ENCODE measurements around the gene PRSS16. TPM values are rescaled to one million over a fixed set of nuclear protein-coding genes. Genes with fewer than 3 reads are reported as not detected.
"Not testable (repeated sequence)": the region's sequence is repeated elsewhere in the genome, so short reads cannot be mapped to it uniquely, and the experiment has no call there.

PRSS16 gene
- total and polyA plus RNA-seq, 7 experiments from 2014 or later = 0.40 to 2.0 (median 0.72) TPM; not detected in 1

- H3K27ac Mint-ChIP-seq = no peak overlapping the region
- Histone ChIP-seq H3K36me3 (ENCODE audit: control insufficient read depth in 2 of 3, insufficient read depth in 3 of 3, low read length in 3 of 3) (no peaks in the 10 kb centered on the region), H3K27me3 (ENCODE audit: control insufficient read depth in 2 of 2, insufficient read depth in 2 of 2, low read length in 2 of 2) (peaks cover 0 to 28% of the 10 kb centered on the region in 2 donors), H3K4me1 (ENCODE audit: control insufficient read depth in 2 of 2, insufficient read depth in 2 of 2, low read length in 2 of 2) (peaks cover 0 to 9% of the 10 kb centered on the region in 2 donors), H3K9me3 (ENCODE audit: control insufficient read depth in 2 of 3, low read length in 3 of 3) (no peaks in the 10 kb centered on the region), H3K4me3 (ENCODE audit: low read length) (no peak overlapping the region), H3K27ac (ENCODE audit: low read depth, low read length) (no peak overlapping the region)
- ChIA-PET POLR2A (interaction anchor here (0.6 kb wide), 1 partner anchor 453 kb away, joined by 3 read pairs; no protein-coding TSS in a partner anchor), CTCF (no interaction called here)
- ATAC-seq (no peak), DNase-seq (no peak)
- H3K27me3 Mint-ChIP-seq = peaks cover 40 to 84% (median 75%) of the 10 kb centered on the region in 5 donors
- H3K36me3 Mint-ChIP-seq = peaks cover 0 to 1% (median 0%) of the 10 kb centered on the region in 5 donors
- H3K9me3 Mint-ChIP-seq = peaks cover 0 to 27% (median 4%) of the 10 kb centered on the region in 11 donors
- H3K4me1 Mint-ChIP-seq = peaks cover 0 to 20% (median 6%) of the 10 kb centered on the region in 7 donors
- H3K4me3 Mint-ChIP-seq = no peak overlapping the region
- intact Hi-C loops (cut with micrococcal nuclease) = no loop called here
These were observed 37.7 kb upstream of the PRSS16 start for GRCh38 chr6:27209659-27210269.

GRCh38 chr6:27213091-27213517 is 34.4 kb upstream of the PRSS16 start:
- intact Hi-C loops (cut with micrococcal nuclease); H3K27ac ChIP-seq (ENCODE audit: low read depth, low read length); H3K9me3 ChIP-seq (ENCODE audit: control insufficient read depth in 2 of 3, low read length in 3 of 3); POLR2A ChIA-PET; H3K27me3 ChIP-seq (ENCODE audit: control insufficient read depth in 2 of 2, insufficient read depth in 2 of 2, low read length in 2 of 2); H3K4me3 ChIP-seq (ENCODE audit: low read length); H3K36me3 Mint-ChIP-seq; H3K4me1 ChIP-seq (ENCODE audit: control insufficient read depth in 2 of 2, insufficient read depth in 2 of 2, low read length in 2 of 2); H3K27ac Mint-ChIP-seq; ATAC-seq; H3K4me1 Mint-ChIP-seq; DNase-seq; CTCF ChIA-PET; H3K36me3 ChIP-seq (ENCODE audit: control insufficient read depth in 2 of 3, insufficient read depth in 3 of 3, low read length in 3 of 3): not testable (repeated sequence)
- peaks cover 0 to 58% (median 6%) of the 10 kb centered on the region in 11 donors for H3K9me3 Mint-ChIP-seq
- H3K4me3 Mint-ChIP-seq = peak overlapping the region in 1 of 10 donors; percentile 37
- peaks cover 30 to 72% (median 61%) of the 10 kb centered on the region in 5 donors for H3K27me3 Mint-ChIP-seq

DNA sequence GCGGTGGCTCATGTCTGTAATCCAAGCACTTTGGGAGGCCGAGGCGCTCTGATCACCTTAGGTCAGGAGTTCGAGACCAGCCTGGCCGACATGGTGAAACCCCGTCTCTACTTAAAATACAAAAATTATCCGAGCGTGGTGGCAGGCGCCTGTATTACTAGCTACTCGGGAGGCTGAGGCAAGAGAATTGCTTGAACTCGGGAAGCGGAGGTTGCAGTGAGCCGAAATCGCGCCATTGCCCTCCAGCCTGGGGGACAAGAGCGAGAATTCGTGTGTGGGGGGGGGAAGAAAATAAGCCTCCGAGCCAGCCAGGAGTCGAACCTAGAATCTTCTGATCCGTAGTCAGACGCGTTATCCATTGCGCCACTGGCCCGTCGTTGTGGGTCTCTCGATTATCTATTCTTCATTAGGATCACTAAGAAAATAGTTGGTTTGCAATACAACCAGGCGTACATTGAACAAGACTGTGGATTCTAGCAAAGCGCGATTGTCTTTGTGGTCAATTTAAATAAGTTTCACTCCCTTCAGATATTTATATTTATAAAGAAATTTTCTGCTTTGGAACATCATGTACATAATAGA is 33.9 kb upstream of the PRSS16 start:
- ChIA-PET CTCF (no interaction called here), POLR2A (no interaction called here)
- Histone ChIP-seq H3K4me1 (ENCODE audit: control insufficient read depth in 2 of 2, insufficient read depth in 2 of 2, low read length in 2 of 2) (no peaks in the 10 kb centered on the region), H3K27ac (ENCODE audit: low read depth, low read length) (no peak overlapping the region), H3K36me3 (ENCODE audit: control insufficient read depth in 2 of 3, insufficient read depth in 3 of 3, low read length in 3 of 3) (no peaks in the 10 kb centered on the region), H3K27me3 (ENCODE audit: control insufficient read depth in 2 of 2, insufficient read depth in 2 of 2, low read length in 2 of 2) (peaks cover 0 to 9% of the 10 kb centered on the region in 2 donors), H3K9me3 (ENCODE audit: control insufficient read depth in 2 of 3, low read length in 3 of 3) (peaks cover 0 to 7% (median 0%) of the 10 kb centered on the region in 3 experiments), H3K4me3 (ENCODE audit: low read length) (no peak overlapping the region)
- Mint-ChIP-seq H3K27ac (no peak overlapping the region), H3K9me3 (peaks cover 0 to 63% (median 8%) of the 10 kb centered on the region in 11 donors), H3K27me3 (peaks cover 31 to 70% (median 60%) of the 10 kb centered on the region in 5 donors), H3K36me3 (peaks cover 0 to 7% (median 0%) of the 10 kb centered on the region in 5 donors), H3K4me3 (peak overlapping the region in 1 of 10 donors; percentile 14), H3K4me1 (peaks cover 0 to 7% (median 0%) of the 10 kb centered on the region in 7 donors)
- intact Hi-C loops (cut with micrococcal nuclease) = no loop called here
- DNase-seq = no peak
- no peak for ATAC-seq

GRCh38 chr6:27214126-27214601 is 33.3 kb upstream of the PRSS16 start:
- no peaks in the 10 kb centered on the region for H3K36me3 ChIP-seq (ENCODE audit: control insufficient read depth in 2 of 3, insufficient read depth in 3 of 3, low read length in 3 of 3)
- Mint-ChIP-seq H3K36me3 (peaks cover 0 to 7% (median 0%) of the 10 kb centered on the region in 5 donors), H3K9me3 (peaks cover 0 to 68% (median 8%) of the 10 kb centered on the region in 11 donors), H3K4me1 (peaks cover 0 to 4% (median 0%) of the 10 kb centered on the region in 7 donors), H3K27ac (no peak overlapping the region), H3K4me3 (peak overlapping the region in 1 of 10 donors; percentile 12), H3K27me3 (peaks cover 35 to 70% (median 62%) of the 10 kb centered on the region in 5 donors)
- CTCF ChIA-PET = no interaction called here
- H3K4me1 ChIP-seq (ENCODE audit: control insufficient read depth in 2 of 2, insufficient read depth in 2 of 2, low read length in 2 of 2) = no peaks in the 10 kb centered on the region
- H3K27ac ChIP-seq (ENCODE audit: low read depth, low read length) = no peak overlapping the region
- DNase-seq = no peak
- no peak overlapping the region for H3K4me3 ChIP-seq (ENCODE audit: low read length)
- POLR2A ChIA-PET = no interaction called here
- intact Hi-C loops (cut with micrococcal nuclease) = no loop called here
- H3K27me3 ChIP-seq (ENCODE audit: control insufficient read depth in 2 of 2, insufficient read depth in 2 of 2, low read length in 2 of 2) = peaks cover 0 to 9% of the 10 kb centered on the region in 2 donors
- peaks cover 0 to 7% (median 0%) of the 10 kb centered on the region in 3 experiments for H3K9me3 ChIP-seq (ENCODE audit: control insufficient read depth in 2 of 3, low read length in 3 of 3)
- no peak for ATAC-seq

DNA sequence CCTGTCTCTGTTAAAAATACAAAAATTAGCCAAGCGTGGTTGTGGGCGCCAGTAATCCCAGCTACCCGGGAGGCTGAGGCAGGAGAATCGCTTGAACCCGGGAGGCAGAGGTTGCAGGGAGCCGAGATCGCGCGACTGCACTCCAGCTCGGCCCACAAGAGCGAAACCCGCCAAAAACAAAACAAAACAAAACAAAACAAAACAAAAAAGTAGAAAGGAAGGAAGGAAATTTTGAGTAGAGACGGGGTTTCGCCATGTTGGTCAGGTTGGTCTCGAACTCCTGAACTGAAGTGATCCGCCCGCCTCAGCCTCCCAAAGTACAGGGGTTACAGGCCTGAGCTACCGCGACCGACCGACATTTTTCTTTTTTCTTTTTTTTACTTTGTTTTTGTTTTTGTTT is 30.6 kb upstream of the PRSS16 start:
- Mint-ChIP-seq H3K27ac (no peak overlapping the region), H3K4me3 (no peak overlapping the region), H3K9me3 (peaks cover 0 to 74% (median 8%) of the 10 kb centered on the region in 11 donors), H3K4me1 (no peaks in the 10 kb centered on the region), H3K27me3 (peaks cover 41 to 71% (median 61%) of the 10 kb centered on the region in 5 donors), H3K36me3 (peaks cover 0 to 7% (median 0%) of the 10 kb centered on the region in 5 donors)
- intact Hi-C loops (cut with micrococcal nuclease) = no loop called here
- no peak overlapping the region for H3K27ac ChIP-seq (ENCODE audit: low read depth, low read length)
- CTCF ChIA-PET = no interaction called here
- ATAC-seq = no peak
- peaks cover 0 to 9% of the 10 kb centered on the region in 2 donors for H3K27me3 ChIP-seq (ENCODE audit: control insufficient read depth in 2 of 2, insufficient read depth in 2 of 2, low read length in 2 of 2)
- no peaks in the 10 kb centered on the region for H3K4me1 ChIP-seq (ENCODE audit: control insufficient read depth in 2 of 2, insufficient read depth in 2 of 2, low read length in 2 of 2)
- H3K4me3 ChIP-seq (ENCODE audit: low read length) = no peak overlapping the region
- H3K9me3 ChIP-seq (ENCODE audit: control insufficient read depth in 2 of 3, low read length in 3 of 3) = peaks cover 0 to 7% (median 0%) of the 10 kb centered on the region in 3 experiments
- POLR2A ChIA-PET = no interaction called here
- H3K36me3 ChIP-seq (ENCODE audit: control insufficient read depth in 2 of 3, insufficient read depth in 3 of 3, low read length in 3 of 3) = no peaks in the 10 kb centered on the region
- no peak for DNase-seq

- H3K27me3 ChIP-seq (ENCODE audit: control insufficient read depth in 2 of 2, insufficient read depth in 2 of 2, low read length in 2 of 2); H3K9me3 ChIP-seq (ENCODE audit: control insufficient read depth in 2 of 3, low read length in 3 of 3); H3K27ac Mint-ChIP-seq; H3K4me1 ChIP-seq (ENCODE audit: control insufficient read depth in 2 of 2, insufficient read depth in 2 of 2, low read length in 2 of 2); H3K4me3 Mint-ChIP-seq; DNase-seq; H3K4me3 ChIP-seq (ENCODE audit: low read length); H3K36me3 Mint-ChIP-seq; H3K36me3 ChIP-seq (ENCODE audit: control insufficient read depth in 2 of 3, insufficient read depth in 3 of 3, low read length in 3 of 3); H3K27ac ChIP-seq (ENCODE audit: low read depth, low read length); ATAC-seq; intact Hi-C loops (cut with micrococcal nuclease); POLR2A ChIA-PET; CTCF ChIA-PET; H3K4me1 Mint-ChIP-seq: not testable (repeated sequence)
- H3K9me3 Mint-ChIP-seq = peaks cover 0 to 32% (median 7%) of the 10 kb centered on the region in 11 donors
- peaks cover 27 to 75% (median 72%) of the 10 kb centered on the region in 5 donors for H3K27me3 Mint-ChIP-seq
These were observed 24.5 kb upstream of the PRSS16 start for GRCh38 chr6:27222971-27223370.
